H9 (cell line): ENCODE data around the gene CYP4V2. TPM values are rescaled to one million over a fixed set of nuclear protein-coding genes. Genes with fewer than 3 reads are reported as not detected.

ENCODE experiments used
- DNase-seq: peaks from one replicate; pipeline ENCODE4 v3.0.0-alpha.2; 2017
- H2AFZ ChIP-seq: one replicate; pipeline ENCODE4 v1.6.1; 2013; ENCODE audit warnings: mild to moderate bottlenecking, low read length, control low read depth, moderate library complexity
- H2AK5ac ChIP-seq: 2 replicates; pipeline ENCODE4 v1.6.1; 2013; ENCODE audit warnings: low read length, control low read depth, mixed read lengths; ENCODE audit not compliant: insufficient read length
- H2BK120ac ChIP-seq: one replicate; pipeline ENCODE4 v1.6.1; 2013; ENCODE audit warnings: low read depth, mild to moderate bottlenecking, low read length, control low read depth, inconsistent platforms; ENCODE audit not compliant: poor library complexity, severe bottlenecking
- H2BK12ac ChIP-seq: 2 replicates; pipeline ENCODE4 v1.6.1; 2013; ENCODE audit warnings: low read length, control low read depth, mixed read lengths, low read depth; ENCODE audit not compliant: insufficient read length
- H2BK15ac ChIP-seq: 2 replicates; pipeline ENCODE4 v1.6.1; 2013; ENCODE audit warnings: low read depth, low read length, control low read depth
- H2BK20ac ChIP-seq: one replicate; pipeline ENCODE4 v1.6.1; 2013; ENCODE audit warnings: low read depth, mild to moderate bottlenecking, low read length, control low read depth, inconsistent platforms; ENCODE audit not compliant: poor library complexity, severe bottlenecking
- H2BK5ac ChIP-seq: 2 replicates; pipeline ENCODE4 v1.6.1; 2013; ENCODE audit warnings: low read length, control low read depth, mixed read lengths; ENCODE audit not compliant: insufficient read length
- H3K14ac ChIP-seq: 2 replicates; pipeline ENCODE4 v1.6.1; 2013; ENCODE audit warnings: low read length, control low read depth; ENCODE audit not compliant: insufficient read depth
- H3K18ac ChIP-seq: 2 replicates; pipeline ENCODE4 v1.6.1; 2013; ENCODE audit warnings: low read depth, mild to moderate bottlenecking, mixed read lengths, low read length, control low read depth; ENCODE audit not compliant: insufficient read length
- H3K23ac ChIP-seq: 2 replicates; pipeline ENCODE4 v1.6.1; 2013; ENCODE audit warnings: low read length, control low read depth, mixed read lengths, low read depth; ENCODE audit not compliant: insufficient read length
- H3K23me2 ChIP-seq: 2 replicates; pipeline ENCODE4 v1.6.1; 2013; ENCODE audit warnings: low read depth, mild to moderate bottlenecking, mixed read lengths, low read length, control low read depth; ENCODE audit not compliant: insufficient read length, poor library complexity, severe bottlenecking
- H3K27ac ChIP-seq: 2 replicates; pipeline ENCODE4 v1.5.1; 2013; ENCODE audit warnings: low read length, control low read depth, mixed read lengths, low read depth; ENCODE audit not compliant: insufficient read length
- H3K27me3 ChIP-seq: 2 replicates; pipeline ENCODE4 v1.6.1; 2013; ENCODE audit warnings: low read length, control low read depth, inconsistent platforms; ENCODE audit not compliant: insufficient read depth
- H3K4ac ChIP-seq: 2 replicates; pipeline ENCODE4 v1.6.1; 2013; ENCODE audit warnings: low read depth, mild to moderate bottlenecking, control low read depth, inconsistent platforms, low read length, moderate library complexity
- H3K4me1 ChIP-seq: 2 replicates; pipeline ENCODE4 v1.6.1; 2013; ENCODE audit warnings: low read length, control low read depth, inconsistent platforms; ENCODE audit not compliant: insufficient read depth
- H3K4me2 ChIP-seq: 2 replicates; pipeline ENCODE4 v1.6.1; 2013; ENCODE audit warnings: low read length, control low read depth, mixed read lengths; ENCODE audit not compliant: insufficient read length, insufficient read depth
- H3K56ac ChIP-seq: 2 replicates; pipeline ENCODE4 v1.6.1; 2013; ENCODE audit warnings: low read depth, mild to moderate bottlenecking, mixed read lengths, low read length, control low read depth; ENCODE audit not compliant: insufficient read length
- H3K79me1 ChIP-seq: 2 replicates; pipeline ENCODE4 v1.6.1; 2013; ENCODE audit warnings: low read depth, mild to moderate bottlenecking, moderate library complexity, low read length, control low read depth, inconsistent platforms; ENCODE audit not compliant: insufficient read depth, poor library complexity, severe bottlenecking
- H3K79me2 ChIP-seq: 2 replicates; pipeline ENCODE4 v1.6.1; 2013; ENCODE audit warnings: low read length, control low read depth, inconsistent platforms; ENCODE audit not compliant: insufficient read depth
- H3K9ac ChIP-seq: 2 replicates; pipeline ENCODE4 v1.6.1; 2013; ENCODE audit warnings: low read length, control low read depth, mixed read lengths; ENCODE audit not compliant: insufficient read length; ENCODE audit errors: extremely low read depth
- H3K9me3 ChIP-seq: one replicate; pipeline ENCODE4 v1.6.1; 2013; ENCODE audit warnings: low read depth, low read length, inconsistent platforms; ENCODE audit not compliant: control insufficient read depth
- H3T11ph ChIP-seq: one replicate; pipeline ENCODE4 v1.6.1; 2013; ENCODE audit warnings: mild to moderate bottlenecking, low read length, control low read depth, inconsistent platforms
- H4K20me1 ChIP-seq: one replicate; pipeline ENCODE4 v1.6.1; 2013; ENCODE audit not compliant: control insufficient read depth, insufficient read length, insufficient read depth
- H4K5ac ChIP-seq: 2 replicates; pipeline ENCODE4 v1.6.1; 2013; ENCODE audit warnings: low read depth, mild to moderate bottlenecking, mixed read lengths, low read length, control low read depth; ENCODE audit not compliant: insufficient read length
- H4K8ac ChIP-seq: replicated peaks from 2 replicates; pipeline ENCODE4 v1.6.1; 2013; ENCODE audit warnings: low read length, control low read depth, mixed read lengths, low read depth; ENCODE audit not compliant: insufficient read length
- H4K91ac ChIP-seq: 2 replicates; pipeline ENCODE4 v1.6.1; 2013; ENCODE audit warnings: low read depth, mild to moderate bottlenecking, moderate library complexity, mixed read lengths, low read length, control low read depth; ENCODE audit not compliant: insufficient read length
- H3K27ac Mint-ChIP-seq, 3 experiments: 2 replicates in 2 of 3; 3 replicates in 1 of 3; pipeline ENCODE4 v1.8.0; 2020 to 2021; ENCODE audit warnings: mixed read lengths in 3 of 3, mild to moderate bottlenecking in 1 of 3, moderate library complexity in 1 of 3
- H3K27me3 Mint-ChIP-seq: 2 replicates; pipeline ENCODE4 v1.8.0; 2021; ENCODE audit warnings: low read depth, mild to moderate bottlenecking, moderate library complexity, mixed read lengths
- H3K36me3 Mint-ChIP-seq, 3 experiments: 2 replicates in 2 of 3; 3 replicates in 1 of 3; pipeline ENCODE4 v1.8.0; 2020 to 2021; ENCODE audit warnings: low read depth in 3 of 3, mixed read lengths in 3 of 3; ENCODE audit not compliant: insufficient read depth in 1 of 3
- H3K4me1 Mint-ChIP-seq, 2 experiments: 2 replicates each; pipeline ENCODE4 v1.8.0; 2020; ENCODE audit warnings: mixed read lengths in 2 of 2
- H3K4me3 Mint-ChIP-seq, 2 experiments: 2 replicates in 1 of 2; 3 replicates in 1 of 2; pipeline ENCODE4 v1.8.0; 2020 to 2021; ENCODE audit warnings: mild to moderate bottlenecking in 2 of 2, mixed read lengths in 2 of 2, moderate library complexity in 1 of 2
- H3K9me3 Mint-ChIP-seq, 2 experiments: 2 replicates in 1 of 2; 3 replicates in 1 of 2; pipeline ENCODE4 v1.8.0; 2020; ENCODE audit warnings: mild to moderate bottlenecking in 2 of 2, mixed read lengths in 2 of 2, moderate library complexity in 1 of 2
- CTCF ChIP-seq: fragments of 200-600 bp; sonication (generic); conservative IDR thresholded peaks from 3 replicates; pipeline ENCODE4 v1.8.0; 2021; ENCODE audit warnings: antibody characterized with exemption, mild to moderate bottlenecking
- WGBS: extraction: QIAGEN DNeasy Blood & Tissue Kit; methylation state at CpG from one replicate; pipeline ENCODE4 v1.1.7; 2013; ENCODE audit warnings: missing lambda C conversion rate, low lambda C conversion rate, mixed read lengths; ENCODE audit not compliant: insufficient read length; ENCODE audit errors: extremely low coverage; 5-methylcytosine and 5-hydroxymethylcytosine counted together
- total RNA-seq: library from RNA; stranded (reverse); gene quantifications from 2 replicates; pipeline ENCODE4 v1.2.1, GENCODE V29; 2021

The CYP4V2 gene
- total RNA-seq, 1 experiment from 2014 or later, result 1.0 TPM

GRCh38 chr4:186204686-186205085 is 13.3 kb downstream of the CYP4V2 start:
- no CpG with 5 or more reads among the region's 13 CpGs for WGBS
- Mint-ChIP-seq H3K4me1 (peaks cover 18 to 19% of the 10 kb centered on the region in 2 experiments), H3K9me3 (peaks cover 11 to 20% of the 10 kb centered on the region in 2 experiments), H3K27ac (no peak overlapping the region), H3K27me3 (no peaks in the 10 kb centered on the region), H3K4me3 (no peak overlapping the region), H3K36me3 (peaks cover 4 to 18% (median 11%) of the 10 kb centered on the region in 3 experiments; a peak in 6 of 7 replicates)
- H3T11ph ChIP-seq, result no peak overlapping the region
- H4K8ac ChIP-seq, result no peak overlapping the region
- no peak overlapping the region for H2BK5ac ChIP-seq
- no peak overlapping the region for H2AK5ac ChIP-seq
- no peaks in the 10 kb centered on the region for H4K20me1 ChIP-seq
- no peak overlapping the region for H3K14ac ChIP-seq
- no peaks in the 10 kb centered on the region for H3K23me2 ChIP-seq
- H3K4me1 ChIP-seq, result no peaks in the 10 kb centered on the region
- H3K56ac ChIP-seq, result no peak overlapping the region
- no peaks in the 10 kb centered on the region for H3K9me3 ChIP-seq
- no peak overlapping the region for H3K9ac ChIP-seq
- H3K4me2 ChIP-seq, result no peak overlapping the region
- H3K79me1 ChIP-seq, result no peaks in the 10 kb centered on the region
- H2BK20ac ChIP-seq, result no peak overlapping the region
- H3K4ac ChIP-seq, result no peak overlapping the region
- H3K23ac ChIP-seq, result no peak overlapping the region
- no peaks in the 10 kb centered on the region for H3K27me3 ChIP-seq
- H2BK15ac ChIP-seq, result no peak overlapping the region
- H4K5ac ChIP-seq, result no peak overlapping the region
- no peak overlapping the region for H2AFZ ChIP-seq
- no peak for DNase-seq
- no peak for TF ChIP-seq CTCF
- H3K79me2 ChIP-seq, result no peaks in the 10 kb centered on the region
- no peak overlapping the region for H3K27ac ChIP-seq
- H2BK120ac ChIP-seq, result no peak overlapping the region
- H4K91ac ChIP-seq, result no peak overlapping the region
- H3K18ac ChIP-seq, result no peak overlapping the region
- no peak overlapping the region for H2BK12ac ChIP-seq
